Limb (tissue), 2 donors: Measurements from ENCODE around the gene TCEAL1.
"Not testable (repeated sequence)": the region's sequence is repeated elsewhere in the genome, so short reads cannot be mapped to it uniquely, and the experiment has no call there.

ENCODE experiments used
- DNase-seq, 2 donors: peaks; one replicate each; pipeline ENCODE4 v3.0.0-alpha.2; 2016; ENCODE audit errors: extremely low spot score in 2 of 2

Gene TCEAL1, protein sequence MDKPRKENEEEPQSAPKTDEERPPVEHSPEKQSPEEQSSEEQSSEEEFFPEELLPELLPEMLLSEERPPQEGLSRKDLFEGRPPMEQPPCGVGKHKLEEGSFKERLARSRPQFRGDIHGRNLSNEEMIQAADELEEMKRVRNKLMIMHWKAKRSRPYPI

GRCh38 chrX:103628386-103629317 lies at the start of gene TCEAL1:
TCEAL1 (plus strand) TSS chrX:103628975; CDS start chrX:103629917, 942 bp downstream.
- peak; percentile 26 to 83 for DNase-seq

DNA sequence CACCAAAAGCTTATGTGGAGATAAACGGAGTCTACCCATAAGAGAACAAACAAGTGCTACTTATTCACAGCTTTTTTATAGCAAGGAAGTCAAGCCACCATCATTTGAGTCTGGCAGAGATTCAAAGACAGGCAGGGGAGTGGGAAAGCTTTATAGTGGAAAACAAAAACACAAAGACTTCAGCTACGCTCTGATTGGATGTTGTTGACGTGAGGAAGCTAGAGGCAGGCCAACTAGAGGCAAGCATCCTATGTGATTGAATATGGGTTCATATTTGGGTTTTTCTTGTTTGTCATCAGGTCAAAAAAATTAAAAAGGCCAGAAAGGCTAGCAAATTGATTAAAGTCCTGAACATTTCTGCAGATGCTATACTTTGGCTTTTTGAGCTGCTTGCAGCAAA lies 44.2 kb upstream of the TCEAL1 start:
- DNase-seq: no peak

GRCh38 chrX:103585411-103586313 lies 43.1 kb upstream of the TCEAL1 start, which contains the start of gene TCEAL4:
TCEAL4 (plus strand) TSS chrX:103585515; CDS start chrX:103586676, 1,161 bp downstream.
- peak in 1 of 2 donors; percentile 73 for DNase-seq

DNA sequence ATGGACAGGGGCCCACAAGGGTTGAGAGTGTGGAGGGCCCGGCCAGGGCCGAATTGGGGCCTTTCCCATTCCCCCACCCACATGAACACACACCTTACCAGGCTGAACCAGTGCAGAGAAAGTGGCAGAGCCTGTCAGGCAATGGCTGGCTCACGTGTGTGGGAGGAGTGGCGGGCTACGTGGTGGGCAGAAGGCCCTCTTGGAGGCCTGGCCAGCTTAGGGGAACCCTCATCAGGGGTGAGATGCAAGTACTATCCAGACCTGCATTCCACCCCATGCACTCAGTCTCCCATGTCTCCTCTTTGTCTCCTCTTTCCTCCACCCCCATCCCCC lies 42.5 kb upstream of the TCEAL1 start:
- DNase-seq: no peak

DNA sequence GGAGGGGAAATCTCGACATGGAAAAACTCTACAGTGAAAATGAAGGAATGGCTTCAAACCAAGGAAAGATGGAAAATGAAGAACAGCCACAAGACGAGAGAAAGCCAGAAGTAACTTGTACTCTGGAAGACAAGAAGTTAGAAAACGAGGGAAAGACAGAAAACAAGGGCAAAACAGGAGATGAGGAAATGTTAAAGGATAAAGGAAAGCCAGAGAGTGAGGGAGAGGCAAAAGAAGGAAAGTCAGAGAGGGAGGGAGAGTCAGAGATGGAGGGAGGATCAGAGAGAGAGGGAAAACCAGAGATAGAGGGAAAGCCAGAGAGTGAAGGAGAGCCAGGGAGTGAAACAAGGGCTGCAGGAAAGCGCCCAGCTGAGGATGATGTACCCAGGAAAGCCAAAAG lies 42.1 kb upstream of the TCEAL1 start:
- DNase-seq: no peak

GRCh38 chrX:103592295-103592694 lies 36.5 kb upstream of the TCEAL1 start:
- DNase-seq: not testable (repeated sequence)

- DNase-seq: not testable (repeated sequence)
Observed at GRCh38 chrX:103595202-103595601, 33.6 kb upstream of the TCEAL1 start.

DNA sequence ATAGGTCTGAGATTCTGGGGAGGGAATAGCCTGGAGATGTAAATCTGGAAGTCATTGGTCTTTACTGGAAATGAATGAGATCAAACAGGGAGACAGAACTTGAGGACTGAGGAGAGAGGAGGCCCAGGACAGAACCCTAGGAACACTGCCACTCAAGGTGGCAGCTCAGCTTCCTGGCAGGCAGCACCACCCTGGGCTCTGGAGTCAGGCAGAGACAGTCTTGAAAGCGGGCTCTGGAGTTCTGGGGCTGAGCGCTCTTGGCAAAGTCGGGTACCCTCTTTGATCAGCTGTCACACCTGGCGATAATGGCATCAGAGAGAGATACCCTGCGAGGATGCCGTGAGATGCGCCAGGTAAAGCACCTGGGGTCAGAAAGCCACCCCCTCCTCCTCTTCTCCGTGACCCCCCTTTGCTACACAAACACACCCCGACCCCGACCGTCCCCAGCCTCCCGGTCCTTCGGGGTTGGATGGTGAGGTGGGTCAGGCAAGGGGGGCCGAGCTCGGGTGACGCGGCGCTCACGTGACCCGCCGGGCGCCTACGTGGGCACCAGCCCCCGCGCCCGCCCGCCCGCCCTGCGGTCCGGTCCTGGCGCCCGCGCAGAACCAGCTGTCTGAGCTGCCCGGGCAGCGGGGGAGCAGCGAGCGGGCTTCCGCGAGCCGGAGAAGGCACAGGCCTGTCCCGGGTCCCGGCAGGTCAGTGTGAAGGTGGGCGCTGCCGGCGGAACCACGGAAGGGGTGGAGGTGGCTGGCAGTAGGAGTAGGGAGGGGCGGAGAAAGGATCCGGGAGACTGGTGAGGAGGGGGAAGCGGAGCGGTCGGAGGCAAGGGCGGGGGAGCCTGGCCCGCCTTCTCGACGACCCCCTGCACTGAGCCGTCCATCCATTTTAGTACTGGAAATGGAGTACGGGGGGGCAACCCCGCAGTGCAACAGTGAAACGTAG lies 21.1 kb upstream of the TCEAL1 start, which contains the start of gene TCEAL3:
Gene TCEAL3, plus strand, starts transcription at position 600 of the 942 bp plus-strand sequence. CDS start 1,102 bp downstream, outside the sequence.
- DNase-seq: peak; percentile 17 to 79

- DNase-seq: no peak
Observed at GRCh38 chrX:103608306-103608963, 20.3 kb upstream of the TCEAL1 start.

DNA sequence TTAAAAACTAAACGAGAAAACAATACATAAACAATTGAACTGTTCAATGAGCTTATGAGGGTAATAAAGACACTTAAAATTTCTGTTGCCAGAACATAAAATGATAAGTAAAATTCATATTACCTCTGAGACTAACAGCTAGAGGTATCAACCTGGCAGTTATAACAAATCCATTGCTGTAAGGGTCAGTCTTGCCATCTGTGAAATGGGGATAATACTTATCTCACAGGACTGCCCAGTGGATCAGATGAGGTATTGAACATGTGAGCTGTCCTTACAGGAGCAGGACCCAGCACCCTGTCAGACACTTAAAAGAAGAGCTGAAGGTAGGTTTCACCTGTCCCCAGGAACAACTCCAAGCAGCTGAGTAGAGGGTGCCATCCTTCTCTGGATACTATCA lies 18.5 kb upstream of the TCEAL1 start:
- DNase-seq: no peak

DNA sequence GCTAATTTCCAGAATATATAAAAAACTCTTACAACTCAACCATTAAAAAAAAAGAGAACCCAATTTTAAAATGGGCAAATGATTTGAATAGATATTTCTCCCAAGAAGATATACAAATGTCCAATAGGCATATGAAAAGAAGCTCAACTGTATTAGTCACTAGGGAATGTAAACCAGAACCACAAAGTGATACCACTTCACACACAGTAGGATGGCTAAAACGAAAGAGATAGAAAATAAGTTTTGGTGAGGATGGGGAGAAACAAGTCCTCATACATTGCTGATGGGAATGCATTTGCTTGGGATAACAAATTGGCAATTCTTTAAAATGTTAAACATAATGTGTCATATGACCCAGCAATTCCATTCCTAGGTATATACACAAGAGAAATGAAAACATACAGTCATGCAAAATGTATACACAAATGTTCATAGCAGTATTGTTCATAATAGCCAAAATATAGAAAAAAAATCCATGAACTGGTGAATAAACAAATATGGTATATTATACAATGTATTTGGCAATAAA lies 15.3 kb upstream of the TCEAL1 start:
- DNase-seq: no peak

GRCh38 chrX:103614999-103615398 lies 13.8 kb upstream of the TCEAL1 start:
- DNase-seq: no peak

DNA sequence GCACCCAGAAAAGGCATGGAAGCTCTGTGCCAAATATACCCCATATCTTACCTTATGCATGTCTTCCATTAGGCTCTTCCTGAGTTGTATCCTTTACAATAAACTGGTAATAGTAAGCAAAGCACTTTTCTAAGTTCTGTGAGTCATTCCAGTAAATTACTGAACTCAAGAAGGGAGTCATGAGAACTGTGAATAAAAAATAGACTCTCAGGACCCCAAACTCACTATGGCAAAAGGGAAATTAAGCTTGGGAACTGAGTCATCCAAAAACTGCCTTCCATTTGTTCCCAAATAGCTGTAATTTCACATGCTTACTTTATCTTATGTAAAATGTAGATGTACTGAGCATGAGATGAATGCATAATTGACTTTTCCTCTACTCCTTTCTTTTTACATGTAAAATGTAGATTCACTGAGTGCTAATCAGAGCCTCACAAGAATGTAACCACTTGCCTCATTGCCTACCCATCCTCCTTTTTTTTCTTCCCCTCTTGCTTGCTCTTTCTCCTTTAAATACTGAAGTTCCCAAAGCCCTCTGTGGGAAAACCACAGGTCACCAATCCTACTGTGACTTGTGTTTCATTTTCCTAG lies 12.9 kb upstream of the TCEAL1 start:
- no peak for DNase-seq

- no peak for DNase-seq
Observed at GRCh38 chrX:103616676-103617186, 12.0 kb upstream of the TCEAL1 start.

GRCh38 chrX:103624111-103624510 lies 4.7 kb upstream of the TCEAL1 start:
- no peak for DNase-seq

DNA sequence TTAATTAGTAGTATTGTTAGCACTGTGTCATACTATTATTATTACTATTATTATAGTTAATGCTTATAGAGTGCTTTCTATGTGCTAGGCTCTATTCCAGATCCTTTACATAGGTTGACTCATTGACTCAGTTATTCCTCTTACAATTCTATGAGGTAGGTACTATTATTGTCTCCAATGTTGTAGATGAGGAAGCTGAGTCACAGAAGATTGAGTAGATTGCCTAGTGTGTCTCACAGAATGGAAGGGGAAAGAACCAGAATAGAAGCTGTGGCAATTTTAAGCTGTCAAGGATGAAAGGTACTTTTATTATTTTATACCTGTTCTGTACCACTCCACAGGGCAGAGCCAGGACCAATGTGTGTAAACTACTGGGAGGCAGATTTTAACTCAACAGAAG lies 1.9 kb upstream of the TCEAL1 start:
- DNase-seq: no peak

DNA sequence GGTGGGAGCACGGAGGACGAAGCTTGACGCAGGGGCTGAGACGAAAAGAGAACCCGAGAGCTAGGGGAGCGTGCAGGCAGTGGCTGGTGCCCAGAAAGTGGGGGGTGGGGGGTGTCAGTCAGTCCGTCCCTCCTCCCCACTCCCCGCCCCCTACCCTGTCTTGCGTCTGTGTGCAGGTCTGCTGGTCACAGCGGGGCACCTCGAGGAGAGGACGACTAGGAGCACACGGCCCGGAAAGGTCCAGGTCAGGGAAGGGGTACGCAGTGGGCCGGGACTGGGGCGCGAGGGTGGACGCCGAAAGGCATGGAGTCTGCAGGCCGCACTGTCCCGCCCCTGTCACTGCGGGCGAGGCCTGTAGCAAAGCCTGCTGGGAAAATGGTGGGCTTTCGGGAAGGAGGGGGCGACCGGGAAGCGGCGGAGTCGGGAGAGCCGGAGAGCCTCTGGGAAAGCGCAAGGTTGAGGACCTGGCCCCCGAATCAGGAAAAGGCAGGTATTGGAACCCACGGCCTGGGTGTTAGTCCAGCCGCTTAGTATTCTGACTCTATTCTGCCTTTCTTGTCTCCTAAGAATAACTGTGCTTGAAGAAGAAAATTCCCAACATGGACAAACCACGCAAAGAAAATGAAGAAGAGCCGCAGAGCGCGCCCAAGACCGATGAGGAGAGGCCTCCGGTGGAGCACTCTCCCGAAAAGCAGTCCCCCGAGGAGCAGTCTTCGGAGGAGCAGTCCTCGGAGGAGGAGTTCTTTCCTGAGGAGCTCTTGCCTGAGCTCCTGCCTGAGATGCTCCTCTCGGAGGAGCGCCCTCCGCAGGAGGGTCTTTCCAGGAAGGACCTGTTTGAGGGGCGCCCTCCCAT lies 769 bp downstream of the TCEAL1 start:
- DNase-seq: peak; percentile 70 to 85

DNA sequence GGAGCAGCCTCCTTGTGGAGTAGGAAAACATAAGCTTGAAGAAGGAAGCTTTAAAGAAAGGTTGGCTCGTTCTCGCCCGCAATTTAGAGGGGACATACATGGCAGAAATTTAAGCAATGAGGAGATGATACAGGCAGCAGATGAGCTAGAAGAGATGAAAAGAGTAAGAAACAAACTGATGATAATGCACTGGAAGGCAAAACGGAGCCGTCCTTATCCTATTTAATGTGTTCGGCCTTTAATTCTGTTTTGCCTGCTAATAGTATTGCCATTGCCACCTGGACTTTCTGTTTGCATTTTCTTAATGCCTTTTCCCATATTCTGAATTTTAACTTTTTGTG lies 1.4 kb downstream of the TCEAL1 start:
- no peak for DNase-seq
